ENCODE results near the gene CDK14. TPM values are rescaled to one million over a fixed set of nuclear protein-coding genes. Genes with fewer than 3 reads are reported as not detected.

Gene CDK14
- total and polyA plus RNA-seq, 2 donors (not counting 3 experiments of a cell fraction or from before 2014, with no cell fraction given), result 5.5 to 34.2 TPM

DNA sequence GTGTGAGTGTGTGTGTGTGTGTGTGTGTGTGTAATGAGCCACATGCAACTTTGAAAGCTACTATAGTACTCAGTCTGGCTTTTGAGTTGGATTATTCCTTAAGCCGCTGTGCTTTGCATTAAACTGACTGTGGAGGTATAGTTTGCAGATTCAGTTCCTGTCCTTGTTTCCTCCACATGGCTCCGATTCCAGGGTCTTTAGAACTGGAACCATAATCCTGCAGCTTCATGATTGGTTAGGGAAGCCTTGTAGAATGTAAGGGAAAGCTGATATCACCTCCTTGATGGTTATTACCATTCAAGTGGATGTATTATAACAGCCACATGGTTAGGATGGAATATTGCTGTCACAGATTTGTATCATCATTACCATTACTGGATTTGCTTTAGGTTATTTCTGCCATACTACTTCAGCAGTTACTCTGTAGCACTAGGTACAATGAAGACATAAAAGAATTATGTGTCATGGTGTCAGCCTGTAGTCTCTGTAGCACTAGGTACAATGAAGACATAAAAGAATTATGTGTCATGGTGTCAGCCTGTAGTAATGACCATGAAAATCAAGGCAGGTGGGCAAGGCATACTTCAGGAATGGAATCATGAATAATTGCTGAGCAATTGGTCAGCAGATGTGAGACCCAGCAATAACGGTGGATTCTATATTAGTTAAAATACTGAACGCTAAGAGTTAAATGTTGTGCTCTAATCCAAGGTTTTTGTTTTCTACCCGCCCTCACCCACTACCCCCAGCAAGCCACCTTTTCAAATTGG lies 393.1 kb downstream of the CDK14 start:
- TF ChIP-seq MYC (IDR thresholded peaks at IDR 0.05; ENCODE audit: low read depth, low read length), result no peak
- no peak for TF ChIP-seq POLR2AphosphoS5 (IDR thresholded peaks at IDR 0.05; ENCODE audit: insufficient read depth, low read depth, low read length)
- TF ChIP-seq FOS (IDR thresholded peaks at IDR 0.05; ENCODE audit: borderline replicate concordance, insufficient read depth, low read length), result no peak
- TF ChIP-seq JUN (IDR thresholded peaks at IDR 0.05; ENCODE audit: borderline replicate concordance, insufficient read depth, insufficient read length, low read depth), result no peak
- TF ChIP-seq POLR2A (IDR thresholded peaks at IDR 0.05; ENCODE audit: low read depth, low read length), result no peak
- no peak for TF ChIP-seq GATA2 (IDR thresholded peaks at IDR 0.05; ENCODE audit: insufficient read depth, insufficient read length, low read depth, low read length)
- TF ChIP-seq EZH2 (IDR thresholded peaks at IDR 0.05; ENCODE audit: borderline replicate concordance, low read depth, low read length, severe bottlenecking), result no peak
- TF ChIP-seq CTCF (IDR thresholded peaks at IDR 0.05; ENCODE audit: extremely low read depth in 1 of 2, insufficient read depth in 1 of 2, low read depth in 1 of 2, low read length in 2 of 2), result no peak
- TF ChIP-seq, protein P1, sequence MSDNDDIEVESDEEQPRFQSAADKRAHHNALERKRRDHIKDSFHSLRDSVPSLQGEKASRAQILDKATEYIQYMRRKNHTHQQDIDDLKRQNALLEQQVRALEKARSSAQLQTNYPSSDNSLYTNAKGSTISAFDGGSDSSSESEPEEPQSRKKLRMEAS (IDR thresholded peaks at IDR 0.05; ENCODE audit: insufficient read depth, insufficient read length), result no peak
- no peak overlapping the region for H3K4me3 ChIP-seq (replicated peaks in 1 of 3; ENCODE audit: insufficient read depth in 1 of 3, low read depth in 1 of 3, low read length in 3 of 3)
- H3K9ac ChIP-seq (replicated peaks; ENCODE audit: extremely low read depth, insufficient read depth, low read length), result no peak overlapping the region
- FAIRE-seq (no peak), DNase-seq (ENCODE audit: low read depth, low spot score) (no peak)
- no peaks in the 10 kb centered on the region for H3K27me3 ChIP-seq (ENCODE audit: control insufficient read depth in 2 of 2, insufficient read depth in 2 of 2, low read length in 2 of 2)
- no TSS peak for BruUV-seq (replicated peaks)
- dilution Hi-C loops (cut with MboI; ENCODE audit: extremely low pct_ligation_motif_present, low sequenced_read_pairs) (no loop called here), intact Hi-C loops (cut with micrococcal nuclease) (no loop called here)
- H2AFZ ChIP-seq (ENCODE audit: low read depth, low read length), result no peak overlapping the region
- no peaks in the 10 kb centered on the region for H3K9me1 ChIP-seq (replicated peaks; ENCODE audit: control insufficient read depth, extremely low read depth, insufficient read depth, low read length)
- H3K4me1 ChIP-seq (ENCODE audit: control insufficient read depth, extremely low read depth, insufficient read depth, low read length), result no peaks in the 10 kb centered on the region
- H4K20me1 ChIP-seq (replicated peaks; ENCODE audit: control insufficient read depth, extremely low read depth, insufficient read depth, low read length), result no peaks in the 10 kb centered on the region
- H3K79me2 ChIP-seq (ENCODE audit: control insufficient read depth, insufficient read depth, low read length), result no peaks in the 10 kb centered on the region
- POLR2A ChIA-PET, result no interaction called here
- no peak overlapping the region for H3K4me2 ChIP-seq (ENCODE audit: insufficient read depth, low read length)
- no peaks in the 10 kb centered on the region for H3K9me3 ChIP-seq (replicated peaks; ENCODE audit: control insufficient read depth, insufficient read depth, low read length)
- CTCF ChIA-PET, result interaction anchor here (1.2 to 1.4 kb wide), 2 partner anchors 360 to 534 kb away, joined by 3 read pairs; no protein-coding TSS in a partner anchor
- H3K36me3 ChIP-seq (ENCODE audit: control insufficient read depth in 2 of 2, extremely low read depth in 1 of 2, insufficient read depth in 2 of 2, low read length in 2 of 2), result peaks cover 0 to 4% of the 10 kb centered on the region in 2 experiments
- no peak overlapping the region for H3K27ac ChIP-seq (ENCODE audit: insufficient read depth, low read depth, low read length)
